GM20431 (cell line): ENCODE results near the gene CYB5R3.
"Not testable (repeated sequence)": the region's sequence is repeated elsewhere in the genome, so short reads cannot be mapped to it uniquely, and the experiment has no call there.

Experiments
- in situ Hi-C: fragments of 300-500 bp; cut with MseI, MboI; formaldehyde crosslinking; loops from one replicate; pipeline ENCODE4 v1.15.0; 2020; ENCODE audit warnings: low sequenced_read_pairs; ENCODE audit not compliant: unreplicated experiment

The CYB5R3 gene

GRCh38 chr22:42577623-42578240, 71.5 kb downstream of the CYB5R3 start:
- in situ Hi-C loops, result no loop called here

GRCh38 chr22:42577141-42577540, 72.1 kb downstream of the CYB5R3 start:
- in situ Hi-C loops, result not testable (repeated sequence)

- in situ Hi-C loops, result not testable (repeated sequence)
Observed at GRCh38 chr22:42575996-42576574, 73.1 kb downstream of the CYB5R3 start.

GRCh38 chr22:42574468-42574867, 74.7 kb downstream of the CYB5R3 start:
- in situ Hi-C loops, result not testable (repeated sequence)

GRCh38 chr22:42574046-42574445, 75.1 kb downstream of the CYB5R3 start:
- in situ Hi-C loops, result not testable (repeated sequence)

GRCh38 chr22:42571068-42571467, 78.1 kb downstream of the CYB5R3 start:
- in situ Hi-C loops, result not testable (repeated sequence)

- in situ Hi-C loops, result not testable (repeated sequence)
Observed at GRCh38 chr22:42570580-42570979, 78.6 kb downstream of the CYB5R3 start.

GRCh38 chr22:42567950-42568349, 81.2 kb downstream of the CYB5R3 start:
- in situ Hi-C loops, result not testable (repeated sequence)
